ENCODE results near the gene ASTN2. TPM values are rescaled to one million over a fixed set of nuclear protein-coding genes. Genes with fewer than 3 reads are reported as not detected.
"Not testable (repeated sequence)": the region's sequence is repeated elsewhere in the genome, so short reads cannot be mapped to it uniquely, and the experiment has no call there.

The ASTN2 gene
- total and polyA plus RNA-seq, 9 donors: 1.8 to 6.4 (median 3.2) TPM

DNA sequence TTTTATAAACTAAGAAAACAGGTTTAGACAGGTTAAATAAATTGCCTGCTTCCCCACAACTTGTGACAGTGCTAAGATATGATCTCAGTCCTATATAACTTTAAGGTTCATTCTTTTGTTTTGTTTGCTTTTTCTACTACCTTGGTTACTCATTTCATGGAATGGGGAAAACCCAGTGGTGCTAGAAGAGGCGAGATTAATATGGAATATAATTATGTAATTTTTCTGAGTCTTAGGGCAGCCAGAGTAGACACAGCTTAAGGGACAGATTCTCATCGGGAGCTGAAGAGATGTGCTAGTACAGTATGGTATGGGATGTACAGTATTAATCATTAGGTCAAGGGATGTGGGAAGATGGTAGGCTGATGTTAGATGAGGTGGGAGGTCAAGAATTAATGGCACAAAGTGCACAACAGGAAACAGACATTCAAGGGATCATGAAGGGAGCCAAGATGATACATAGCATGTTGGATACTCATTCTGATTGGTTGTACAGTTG, 721.6 kb downstream of the ASTN2 start:
- Histone ChIP-seq H3K27me3 (no peaks in the 10 kb centered on the region), H3K36me3 (peaks cover 5% of the 10 kb centered on the region), H3K27ac (no peak overlapping the region), H3K4me1 (ENCODE audit: insufficient read depth) (peaks cover 9% of the 10 kb centered on the region), H3K9me3 (no peaks in the 10 kb centered on the region), H3K4me3 (no peak overlapping the region)
- DNase-seq: no peak
- intact Hi-C loops (cut with DNase I): no loop called here
- TF ChIP-seq POLR2A (IDR thresholded peaks at IDR 0.05): no peak
- TF ChIP-seq EP300 (IDR thresholded peaks at IDR 0.05): no peak
- no peak for TF ChIP-seq CTCF (IDR thresholded peaks at IDR 0.05)
- 78 to 93% (median 90%) methylated on average over 2 of the region's 2 CpGs for WGBS, 3 donors

DNA sequence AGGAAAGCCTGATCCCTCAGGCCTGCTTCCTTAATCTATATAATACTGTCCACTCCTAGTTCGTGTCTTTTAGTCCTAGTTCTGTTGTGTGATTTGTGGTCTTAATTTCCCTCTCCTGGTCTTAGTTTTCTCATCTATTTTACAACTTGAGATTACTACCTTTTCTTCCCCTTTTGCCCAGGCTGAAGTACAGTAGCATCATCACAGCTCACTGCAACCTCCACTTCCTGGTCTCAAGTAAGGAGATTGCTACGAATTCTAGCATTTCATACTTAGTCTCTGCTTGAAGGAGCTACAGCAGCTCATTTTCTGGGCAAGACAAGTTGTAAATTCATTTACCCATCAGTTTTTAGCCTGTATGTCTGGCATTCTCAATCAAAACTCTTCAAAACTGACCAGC, 722.2 kb downstream of the ASTN2 start:
- Histone ChIP-seq H3K4me3 (no peak overlapping the region), H3K27ac (no peak overlapping the region), H3K36me3 (peaks cover under 1% of the 10 kb centered on the region), H3K9me3 (no peaks in the 10 kb centered on the region), H3K27me3 (no peaks in the 10 kb centered on the region), H3K4me1 (ENCODE audit: insufficient read depth) (peaks cover 14% of the 10 kb centered on the region)
- 77 to 88% (median 86%) methylated on average over 2 of the region's 2 CpGs for WGBS, 3 donors
- TF ChIP-seq POLR2A (IDR thresholded peaks at IDR 0.05) (no peak), EP300 (IDR thresholded peaks at IDR 0.05) (no peak), CTCF (IDR thresholded peaks at IDR 0.05) (no peak)
- DNase-seq: no peak
- intact Hi-C loops (cut with DNase I): no loop called here

- Histone ChIP-seq H3K36me3 (no peaks in the 10 kb centered on the region), H3K4me3 (no peak overlapping the region), H3K27me3 (no peaks in the 10 kb centered on the region), H3K27ac (no peak overlapping the region), H3K9me3 (no peaks in the 10 kb centered on the region), H3K4me1 (ENCODE audit: insufficient read depth) (peaks cover 14% of the 10 kb centered on the region)
- WGBS, 3 donors: 79 to 84% (median 80%) methylated on average over 3 of the region's 3 CpGs
- no peak for DNase-seq
- intact Hi-C loops (cut with DNase I): no loop called here
- TF ChIP-seq POLR2A (IDR thresholded peaks at IDR 0.05): no peak
- TF ChIP-seq EP300 (IDR thresholded peaks at IDR 0.05): no peak
- TF ChIP-seq CTCF (IDR thresholded peaks at IDR 0.05): no peak
Measured at GRCh38 chr9:116691607-116692006, 723.2 kb downstream of the ASTN2 start.

DNA sequence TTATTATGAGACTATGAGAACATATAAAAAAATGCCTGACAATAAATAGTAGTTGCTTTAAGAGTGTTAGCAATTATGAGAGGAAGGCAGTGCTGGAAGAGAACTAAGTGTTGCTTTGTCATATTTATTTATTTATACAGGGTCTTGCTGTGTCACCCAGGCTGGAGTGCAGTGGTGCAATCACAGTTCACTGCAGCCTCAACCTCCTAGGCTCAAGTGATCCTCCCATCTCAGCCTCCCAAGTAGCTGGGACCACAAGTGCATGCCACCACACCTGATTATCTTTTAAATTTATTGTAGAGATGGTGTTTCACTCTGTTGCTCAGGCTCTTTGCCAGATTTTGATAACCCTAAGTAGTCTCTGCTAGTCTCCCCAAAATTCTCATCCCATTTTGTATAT, 724.1 kb downstream of the ASTN2 start:
- H3K27me3 ChIP-seq; H3K36me3 ChIP-seq; intact Hi-C loops (cut with DNase I); H3K9me3 ChIP-seq; H3K4me3 ChIP-seq; DNase-seq; H3K27ac ChIP-seq: not testable (repeated sequence)
- peaks cover 14% of the 10 kb centered on the region for H3K4me1 ChIP-seq (ENCODE audit: insufficient read depth)

DNA sequence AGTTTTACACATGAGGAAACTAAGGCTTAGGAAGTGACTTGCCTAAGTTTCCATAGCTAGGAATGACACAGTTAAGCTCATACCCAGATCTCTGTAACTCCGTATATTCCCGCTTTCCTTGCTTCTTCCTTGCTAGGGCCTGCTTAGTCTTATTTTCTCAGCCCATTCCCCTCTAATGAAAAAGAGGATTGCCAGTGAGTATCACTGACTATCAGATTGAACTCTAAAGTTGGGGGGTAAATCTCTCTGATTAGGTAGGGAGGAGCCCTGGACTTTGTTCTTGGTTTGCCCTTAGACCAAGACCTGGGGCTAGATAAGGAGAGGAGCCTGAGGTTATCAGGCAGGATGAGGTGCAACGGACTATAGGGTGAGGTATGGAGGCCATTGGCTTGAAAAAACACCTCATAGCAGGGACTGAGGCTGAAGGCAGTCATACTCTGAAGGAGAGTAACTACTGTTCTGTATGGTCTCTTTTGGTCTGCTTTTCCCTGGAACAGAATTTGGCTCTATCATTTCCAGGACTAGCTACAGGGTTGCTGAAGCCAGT, 725.3 kb downstream of the ASTN2 start:
- H3K27me3 ChIP-seq: no peaks in the 10 kb centered on the region
- no peak overlapping the region for H3K27ac ChIP-seq
- DNase-seq: no peak
- H3K9me3 ChIP-seq: no peaks in the 10 kb centered on the region
- no peaks in the 10 kb centered on the region for H3K36me3 ChIP-seq
- no peak overlapping the region for H3K4me3 ChIP-seq
- 93 to 97% (median 95%) methylated on average over 3 of the region's 3 CpGs for WGBS, 3 donors
- TF ChIP-seq EP300 (IDR thresholded peaks at IDR 0.05) (no peak), CTCF (IDR thresholded peaks at IDR 0.05) (no peak), POLR2A (IDR thresholded peaks at IDR 0.05) (no peak)
- peaks cover 14% of the 10 kb centered on the region for H3K4me1 ChIP-seq (ENCODE audit: insufficient read depth)
- intact Hi-C loops (cut with DNase I): no loop called here
